NCI-H226 (cell line): ENCODE results near the gene DNAJB6.
"Not testable (repeated sequence)": the region's sequence is repeated elsewhere in the genome, so short reads cannot be mapped to it uniquely, and the experiment has no call there.

ENCODE experiments used
- DNase-seq: peaks from one replicate; pipeline ENCODE4 v3.0.0-alpha.2; 2015

The DNAJB6 gene

DNA sequence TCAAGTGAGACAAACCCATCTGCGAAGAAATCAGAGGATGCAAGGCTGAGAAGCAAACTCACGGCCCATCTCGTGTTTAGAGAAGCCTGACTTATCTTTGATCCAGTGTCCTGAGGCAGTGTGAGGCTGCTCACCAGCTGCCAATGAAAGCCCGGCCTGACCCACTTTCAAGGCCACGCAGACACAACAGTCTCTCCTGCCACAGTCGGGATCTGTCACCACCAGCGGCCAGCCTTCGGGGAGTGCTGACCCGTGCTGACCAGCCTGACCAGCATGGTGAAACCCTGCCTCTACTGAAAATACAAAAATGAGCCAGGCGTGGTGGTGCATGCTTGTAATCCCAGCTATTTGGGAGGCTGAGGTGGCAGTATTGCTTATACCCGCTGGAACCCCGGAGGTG lies 7.4 kb upstream of the DNAJB6 start:
- no peak for DNase-seq

DNA sequence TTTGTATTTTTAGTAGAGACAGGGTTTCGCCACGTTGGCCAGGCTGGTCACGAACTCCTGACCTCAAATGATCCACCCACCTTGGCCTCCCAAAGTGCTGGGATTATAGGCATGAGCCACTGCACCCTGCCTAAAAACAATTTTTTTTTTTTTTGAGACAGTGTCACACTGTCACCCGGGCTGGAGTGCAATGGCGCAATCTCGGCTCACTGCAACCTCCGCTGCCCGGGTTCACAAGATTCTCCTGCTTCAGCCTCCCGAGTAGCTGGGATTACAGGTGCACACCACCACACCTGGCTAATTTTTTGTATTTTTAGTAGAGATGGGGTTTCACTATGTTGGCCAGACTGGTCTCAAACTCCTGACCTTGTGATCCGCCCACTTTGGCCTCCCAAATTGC lies 6.2 kb upstream of the DNAJB6 start:
- DNase-seq: not testable (repeated sequence)

DNA sequence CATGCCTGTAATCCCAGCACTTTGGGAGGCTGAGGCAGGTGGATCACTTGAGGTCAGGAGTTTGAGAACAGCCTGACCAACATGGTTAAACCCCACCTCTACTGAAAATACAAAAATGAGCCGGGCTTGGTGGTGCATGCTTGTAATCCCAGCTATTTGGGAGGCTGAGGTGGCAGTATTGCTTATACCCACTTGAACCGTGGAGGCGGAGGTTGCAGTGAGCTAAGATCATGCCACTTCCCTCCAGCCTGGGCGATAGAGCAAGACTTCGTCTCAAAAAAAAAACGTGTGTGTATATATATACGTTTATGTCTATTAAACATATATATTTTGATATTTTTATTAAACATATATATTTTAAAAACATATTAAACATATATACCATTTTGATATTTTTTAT lies 5.8 kb upstream of the DNAJB6 start:
- not testable (repeated sequence) for DNase-seq

DNA sequence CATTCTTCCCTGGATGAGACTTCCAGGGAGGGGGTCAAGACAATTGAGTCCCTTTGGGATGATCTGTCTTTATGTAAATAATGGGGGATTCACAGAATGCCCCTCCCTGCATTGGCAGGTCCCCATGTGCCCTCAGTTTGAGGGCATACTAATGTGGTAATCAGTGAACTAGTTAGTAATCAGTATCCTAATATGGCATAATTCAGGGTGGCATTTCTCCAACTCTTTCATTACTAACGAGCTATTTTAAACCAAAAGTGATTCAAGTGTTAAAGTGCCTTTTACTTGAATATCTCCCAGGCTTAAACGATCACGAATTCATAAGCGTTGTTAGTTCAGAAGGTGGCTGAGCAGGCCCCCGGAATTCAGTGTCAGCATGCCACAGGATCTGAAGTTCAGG lies 1.6 kb upstream of the DNAJB6 start:
- no peak for DNase-seq

DNA sequence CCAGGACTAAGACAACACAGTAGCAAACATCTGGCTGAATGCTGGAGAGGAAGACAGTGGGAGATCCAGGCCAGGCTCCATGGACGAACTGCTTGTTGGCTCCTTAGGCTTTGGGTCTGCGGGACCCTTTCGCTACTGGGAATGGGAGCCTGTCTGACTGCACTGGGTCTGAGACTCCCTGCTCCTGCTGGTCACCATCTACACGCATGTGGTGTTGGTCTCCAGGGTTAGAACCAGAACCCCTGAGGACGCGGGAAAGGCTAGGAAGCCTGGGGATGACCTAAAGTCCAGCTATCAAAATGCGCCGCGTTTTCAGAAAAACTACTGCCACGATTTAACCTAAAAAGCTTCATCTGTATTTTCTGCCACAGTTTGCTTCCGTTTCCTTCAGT lies 817 bp upstream of the DNAJB6 start:
- no peak for DNase-seq

DNA sequence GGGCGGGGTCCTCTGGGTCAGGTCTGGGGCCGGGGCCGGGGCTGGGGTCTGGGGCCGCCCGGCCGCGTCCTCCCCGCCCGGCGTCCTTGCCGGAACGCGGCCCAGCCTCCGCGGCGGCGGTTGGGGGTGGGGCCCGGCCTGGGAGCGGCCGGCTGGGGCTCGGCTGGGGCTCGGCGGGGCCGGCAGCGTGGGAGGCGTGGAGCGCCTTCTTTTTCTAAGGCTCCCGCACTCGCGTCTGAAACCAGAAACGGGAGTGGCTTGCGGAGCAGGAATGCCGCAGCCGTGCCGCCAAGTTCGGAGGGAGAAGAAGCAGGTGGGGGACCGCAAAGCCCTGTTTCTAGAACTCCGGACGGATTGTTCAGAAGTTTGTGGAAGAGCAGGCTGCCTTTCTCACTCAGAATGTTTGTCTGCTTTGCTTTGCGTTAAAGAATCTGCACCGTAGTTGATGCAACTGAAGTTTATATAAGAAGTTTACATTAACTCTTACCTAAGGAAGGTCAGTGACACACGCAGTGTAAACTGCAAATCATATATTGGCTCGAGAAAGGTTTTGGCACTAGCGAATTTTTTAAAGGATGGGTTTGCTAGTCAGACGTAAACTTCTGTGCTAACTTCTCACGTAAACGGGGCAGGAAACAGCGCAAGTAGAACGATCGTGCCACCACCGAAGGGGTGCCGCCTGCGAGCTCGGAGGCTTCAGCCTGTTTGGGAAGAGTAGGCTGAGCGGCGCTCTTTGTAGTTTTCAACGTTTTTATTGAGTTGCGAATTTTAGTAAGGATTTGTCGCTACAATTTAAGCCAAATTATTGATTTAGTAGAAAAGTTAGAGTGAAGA lies 729 bp downstream of the DNAJB6 start:
- DNase-seq: peak; percentile 60

DNA sequence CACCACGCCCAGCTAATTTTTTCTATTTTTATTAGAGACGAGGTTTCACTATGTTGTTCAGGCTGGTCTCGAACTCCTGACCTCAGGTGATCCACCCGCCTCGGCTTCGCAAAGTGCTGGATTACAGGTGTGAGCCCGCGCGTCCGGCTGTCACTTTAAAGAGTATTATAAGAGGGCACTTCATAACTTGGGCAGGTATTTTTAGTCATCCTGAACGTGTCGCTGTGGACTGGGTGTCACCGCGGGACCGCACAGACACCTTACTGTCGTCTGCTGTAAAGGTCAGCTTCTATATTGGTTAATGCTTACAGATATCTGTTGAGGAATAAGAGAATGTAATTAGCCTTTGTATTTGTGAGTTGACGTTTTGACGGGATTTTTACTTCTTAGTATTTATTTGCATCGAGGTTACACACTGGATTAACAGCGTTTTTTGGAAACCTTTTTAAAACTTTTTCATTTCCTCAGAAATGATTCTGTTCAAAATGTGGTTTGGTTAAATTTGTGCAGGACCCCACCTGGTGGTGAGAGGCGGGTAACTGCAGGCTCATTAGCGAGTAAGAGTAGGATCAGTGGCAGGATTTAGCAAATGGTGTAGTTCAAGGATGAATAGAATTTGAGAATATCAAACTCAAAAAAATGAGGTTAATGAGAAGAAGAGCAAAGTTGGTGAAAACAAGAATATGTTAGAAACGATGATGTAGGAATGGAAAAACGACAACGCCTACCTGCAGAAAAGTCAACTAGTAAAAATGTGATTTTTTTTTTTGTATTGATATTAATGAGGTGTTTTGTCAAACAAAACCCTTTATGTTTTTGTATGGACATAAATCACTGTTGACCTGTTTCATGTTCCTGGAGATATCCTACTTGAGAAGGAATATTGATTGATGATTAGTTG lies 3.2 kb downstream of the DNAJB6 start:
- peak; percentile 41 for DNase-seq

DNA sequence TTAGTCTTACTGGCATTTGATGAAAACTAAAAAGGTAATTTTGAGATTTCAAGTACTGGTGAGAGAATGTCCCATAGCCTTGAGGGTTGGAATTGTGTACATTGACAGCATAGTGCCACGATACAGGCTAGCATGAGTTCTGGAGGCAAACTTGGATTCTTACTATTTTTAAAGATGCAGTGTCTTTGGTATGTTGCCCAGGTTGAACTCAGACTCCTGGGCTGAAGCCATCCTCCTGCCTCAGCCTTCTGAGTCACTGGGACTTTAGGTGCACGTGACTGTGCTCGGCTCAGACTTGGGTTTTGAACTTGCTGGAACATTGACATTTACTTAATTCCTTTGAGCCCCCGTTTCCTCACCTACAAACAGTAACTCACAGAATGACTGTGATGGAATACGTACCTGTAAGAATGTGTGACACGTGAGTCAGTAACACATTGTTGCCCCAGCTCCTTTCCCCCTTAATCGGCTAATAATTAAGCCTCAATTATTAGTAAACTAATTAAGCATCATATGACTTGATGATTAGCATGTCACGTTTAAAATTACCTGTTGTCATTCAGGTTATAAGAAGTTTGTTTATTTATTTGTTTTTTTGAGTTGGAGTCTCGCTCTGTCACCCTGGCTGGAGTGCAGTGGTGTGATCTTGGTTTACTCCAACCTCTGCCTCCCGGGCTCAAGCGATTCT lies 10.6 kb downstream of the DNAJB6 start:
- peak; percentile 82 for DNase-seq

DNA sequence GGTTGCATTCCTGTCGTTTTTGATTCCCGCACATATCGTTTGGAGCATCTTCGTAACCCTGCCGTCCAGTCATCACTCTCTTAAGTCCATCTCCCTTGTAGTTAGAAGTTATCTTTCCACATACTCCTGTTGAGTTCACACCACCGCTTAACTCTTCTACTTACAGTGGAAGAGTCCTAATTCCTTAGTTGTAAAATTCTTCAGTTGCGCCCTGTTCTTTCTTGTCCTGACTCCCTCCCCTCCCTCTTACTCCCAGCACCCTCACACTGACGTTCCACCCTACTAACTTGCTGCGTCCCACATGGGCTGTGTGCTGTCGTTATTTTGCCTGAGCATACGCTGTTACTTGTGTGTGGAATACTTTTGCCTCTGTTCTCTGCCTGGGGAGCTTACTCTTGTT lies 11.7 kb downstream of the DNAJB6 start:
- DNase-seq: no peak

DNA sequence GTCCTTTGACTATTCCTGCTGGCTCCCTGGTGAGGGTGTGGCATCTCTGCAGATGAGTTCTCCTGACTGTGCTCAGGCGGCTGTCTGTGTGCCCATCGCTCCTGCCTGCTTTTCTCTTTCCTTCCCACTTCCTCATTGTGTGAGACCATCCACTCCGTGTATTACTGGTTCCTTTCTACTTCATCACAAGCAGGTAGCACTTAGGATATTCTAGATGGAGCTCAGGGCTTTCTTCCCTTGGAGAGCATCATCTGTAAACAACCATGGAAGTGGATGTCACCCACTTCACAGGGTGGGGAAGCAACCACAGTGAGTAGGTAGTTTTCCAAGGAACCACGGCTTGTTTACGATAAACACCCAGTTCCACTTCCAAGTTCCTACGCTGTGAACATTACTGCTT lies 15.7 kb downstream of the DNAJB6 start:
- DNase-seq: no peak

DNA sequence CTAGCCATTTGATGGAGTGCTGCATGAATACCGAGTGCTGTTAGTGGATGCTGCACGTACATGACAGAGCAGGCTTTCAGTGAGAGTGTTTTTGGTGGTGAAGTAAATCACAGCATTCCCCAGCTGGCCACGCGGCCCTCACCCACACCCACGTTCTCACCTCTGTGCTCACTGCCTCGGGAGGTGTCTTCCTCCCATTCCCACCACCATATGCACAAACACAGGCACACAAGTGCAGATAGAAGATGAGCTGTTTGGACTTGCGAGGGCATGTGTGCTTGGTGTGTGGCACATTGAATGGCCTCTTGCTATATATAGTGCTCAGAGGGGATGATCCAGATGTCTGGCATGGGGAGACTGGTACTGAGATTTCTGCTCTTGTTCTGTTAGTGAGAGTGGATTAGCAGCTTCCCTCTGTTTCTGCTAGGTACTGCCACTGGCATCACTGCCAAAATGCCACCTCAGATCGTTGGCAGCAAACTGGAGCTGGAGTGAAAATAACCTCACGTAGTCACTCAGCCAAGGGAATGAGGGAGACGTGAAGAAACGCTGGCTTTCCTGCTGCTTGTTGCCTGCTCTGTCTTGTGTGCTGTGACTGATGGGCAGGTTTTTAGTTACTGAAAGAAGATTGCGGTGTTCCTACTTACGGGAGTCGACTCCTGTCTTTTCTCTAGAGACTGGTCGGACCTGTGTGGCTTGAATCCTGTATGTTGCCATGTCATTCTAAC lies 19.1 kb downstream of the DNAJB6 start:
- no peak for DNase-seq

DNA sequence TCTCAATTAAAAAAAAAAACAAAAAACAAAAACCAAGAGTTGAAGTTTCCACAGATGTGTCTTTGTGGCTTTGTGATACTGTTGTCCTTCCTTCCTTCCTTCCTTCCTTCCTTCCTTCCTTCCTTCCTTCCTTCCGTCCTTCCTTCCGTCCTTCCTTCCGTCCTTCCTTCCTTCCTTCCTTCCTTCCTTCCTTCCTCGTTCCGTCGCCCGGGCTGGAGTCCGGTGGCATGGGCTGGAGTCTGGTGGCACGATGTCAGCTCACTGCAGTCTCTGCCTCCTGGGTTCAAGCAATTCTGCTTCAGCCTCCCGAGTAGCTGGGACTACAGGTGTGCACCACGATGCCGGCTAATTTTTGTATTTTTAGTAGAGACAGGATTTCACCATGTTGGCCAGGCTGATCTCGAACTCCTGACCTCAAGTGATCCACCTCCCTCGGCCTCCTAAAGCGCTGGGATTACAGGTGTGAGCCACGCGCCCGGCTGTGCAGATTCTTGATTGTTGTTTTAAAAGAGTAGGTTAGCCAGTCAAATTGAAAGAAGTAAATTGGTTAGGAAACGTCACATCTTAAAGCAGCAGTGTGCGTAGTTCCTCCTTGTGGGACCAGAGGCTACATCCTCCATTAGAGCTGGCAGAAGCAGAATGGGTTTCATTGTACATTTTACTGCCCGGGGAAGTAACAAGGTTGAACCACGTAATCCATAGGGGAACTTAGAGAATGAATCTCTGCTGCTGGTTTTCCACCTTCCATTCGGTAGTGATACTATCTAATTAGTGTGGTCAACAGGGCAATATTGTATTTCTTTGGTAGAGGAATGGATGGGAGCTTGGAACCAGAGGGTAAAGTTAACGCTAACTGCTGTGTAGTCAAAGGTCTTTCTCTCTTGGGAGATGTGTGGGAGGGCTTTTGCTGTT lies 20.6 kb downstream of the DNAJB6 start:
- DNase-seq: no peak

DNA sequence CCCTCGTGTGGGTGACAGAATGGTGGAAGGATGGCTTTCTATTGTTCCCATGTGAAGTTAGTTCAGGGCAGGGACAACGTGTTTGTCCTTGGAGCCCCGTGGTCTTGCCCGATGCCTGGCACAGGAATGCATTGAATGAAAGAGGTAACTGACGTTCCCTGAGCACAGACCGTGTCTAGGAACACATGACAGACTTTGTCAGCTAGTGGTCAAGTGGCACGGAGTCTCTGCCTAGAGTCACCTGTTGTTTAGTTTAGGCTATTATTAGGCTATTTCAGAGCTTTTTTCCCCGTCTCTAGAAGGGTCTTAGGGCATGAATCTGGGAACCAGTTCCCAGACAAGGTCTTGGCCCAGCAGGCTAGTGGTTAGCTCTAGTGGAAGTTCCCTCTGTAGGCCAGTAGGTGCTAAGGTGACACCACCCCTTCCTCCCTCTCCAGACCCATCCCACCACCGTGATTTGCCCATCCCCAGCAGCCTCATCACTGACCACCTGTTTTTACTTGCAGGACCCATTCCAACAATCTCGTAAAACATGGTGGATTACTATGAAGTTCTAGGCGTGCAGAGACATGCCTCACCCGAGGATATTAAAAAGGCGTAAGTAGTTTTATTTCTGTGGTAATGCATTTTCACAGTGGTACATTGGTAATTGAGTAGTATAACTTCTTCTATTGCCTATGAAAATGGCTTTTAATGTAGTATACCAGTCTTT lies 21.4 kb downstream of the DNAJB6 start:
- DNase-seq: no peak

DNA sequence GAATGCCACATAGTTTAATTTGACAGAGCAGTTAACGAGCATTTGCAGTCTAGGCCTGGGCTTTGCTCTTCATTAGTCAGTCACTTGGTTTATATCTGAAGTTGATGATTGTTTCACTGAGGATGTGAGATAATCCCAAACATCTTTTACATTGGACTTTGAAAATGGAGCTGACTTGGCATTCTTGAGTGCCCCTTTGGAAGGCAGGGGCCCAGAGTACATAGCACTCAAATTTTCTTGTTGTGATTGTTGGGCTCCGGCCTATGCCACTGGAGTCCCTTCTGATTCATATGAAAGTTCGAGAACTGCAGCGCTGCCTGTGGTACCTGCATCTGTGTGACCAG lies 21.9 kb downstream of the DNAJB6 start:
- no peak for DNase-seq

DNA sequence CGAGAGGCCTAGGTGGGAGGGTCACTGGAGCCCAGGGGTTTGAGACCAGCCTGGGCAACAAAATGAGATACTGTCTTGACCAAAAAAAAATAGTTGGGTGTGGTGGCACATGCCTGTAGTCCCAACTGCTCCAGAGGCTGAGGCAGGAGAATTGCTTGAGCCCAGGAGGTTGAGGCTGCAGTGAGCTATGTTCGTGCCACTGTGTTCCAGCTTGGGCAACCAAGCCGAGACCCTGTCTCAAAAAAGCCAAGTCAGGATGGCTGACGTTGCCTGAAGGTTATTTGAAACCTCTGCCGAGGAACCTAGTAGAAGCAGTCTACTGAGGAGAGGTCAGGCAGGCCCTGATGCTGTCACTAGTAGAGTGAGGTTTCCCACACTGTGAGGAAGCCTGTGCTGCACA lies 22.8 kb downstream of the DNAJB6 start:
- no peak for DNase-seq

DNA sequence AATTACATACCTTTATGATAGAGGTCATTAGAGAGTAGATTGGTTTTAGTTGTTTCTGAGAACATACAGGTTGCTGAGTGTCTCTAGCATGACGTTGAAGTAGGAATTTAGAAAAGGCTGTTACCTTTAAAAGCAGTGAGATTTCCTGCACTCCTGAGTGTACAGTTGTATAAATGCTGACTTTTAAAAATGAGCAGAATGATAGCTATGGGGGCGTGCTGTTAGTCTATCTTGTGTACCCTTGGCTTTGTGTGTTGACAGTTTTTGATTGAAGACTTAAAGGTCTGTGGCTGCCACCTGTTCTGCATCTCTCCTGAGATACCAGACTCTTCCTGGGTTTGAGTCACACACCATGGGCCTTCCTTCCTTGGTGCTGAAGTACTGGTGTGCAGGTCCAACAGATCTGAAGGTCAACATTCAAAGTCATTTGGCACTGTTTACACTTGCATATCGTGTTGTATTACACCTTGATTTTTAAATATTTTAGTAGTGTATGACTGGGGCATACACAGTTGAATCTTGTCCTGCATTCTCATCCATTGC lies 23.8 kb downstream of the DNAJB6 start:
- DNase-seq: no peak

DNA sequence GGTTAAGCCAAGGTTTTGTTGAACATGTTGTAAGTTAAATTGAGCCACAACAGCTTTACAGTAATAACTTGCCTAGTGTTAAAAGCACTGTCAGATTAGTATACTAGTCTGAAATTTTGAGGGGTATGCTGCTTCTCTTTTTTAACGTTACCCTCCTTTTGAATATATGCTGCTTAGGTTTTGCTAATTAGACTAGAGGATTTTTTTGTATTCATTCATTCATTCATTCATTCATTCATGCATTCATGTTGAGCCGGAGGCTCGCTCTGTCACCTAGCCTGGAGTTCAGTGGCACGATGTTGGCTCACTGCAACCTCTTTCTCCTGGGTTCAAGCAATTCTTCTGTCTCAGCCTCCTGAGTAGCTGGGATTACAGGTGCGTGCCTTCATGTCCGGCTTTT lies 24.7 kb downstream of the DNAJB6 start:
- DNase-seq: no peak

DNA sequence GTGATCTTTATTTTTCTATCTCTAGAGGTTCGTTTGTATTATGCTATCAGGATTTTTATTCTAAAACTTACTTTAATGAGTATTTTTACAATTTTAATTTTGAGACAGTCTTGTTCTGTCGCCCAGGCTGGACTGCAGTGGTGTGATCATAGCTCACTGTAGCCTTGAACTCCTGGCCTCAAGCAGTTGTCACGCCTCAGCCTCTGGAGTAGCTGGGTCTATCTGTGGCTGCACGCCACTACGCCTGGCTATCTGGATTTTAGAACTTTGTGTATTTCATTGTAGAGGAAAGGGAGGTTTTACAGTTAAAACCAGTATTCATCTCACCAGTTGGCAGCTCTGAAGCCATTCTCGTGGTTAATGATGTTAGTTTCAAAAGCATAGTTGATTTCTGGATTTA lies 25.9 kb downstream of the DNAJB6 start:
- no peak for DNase-seq

DNA sequence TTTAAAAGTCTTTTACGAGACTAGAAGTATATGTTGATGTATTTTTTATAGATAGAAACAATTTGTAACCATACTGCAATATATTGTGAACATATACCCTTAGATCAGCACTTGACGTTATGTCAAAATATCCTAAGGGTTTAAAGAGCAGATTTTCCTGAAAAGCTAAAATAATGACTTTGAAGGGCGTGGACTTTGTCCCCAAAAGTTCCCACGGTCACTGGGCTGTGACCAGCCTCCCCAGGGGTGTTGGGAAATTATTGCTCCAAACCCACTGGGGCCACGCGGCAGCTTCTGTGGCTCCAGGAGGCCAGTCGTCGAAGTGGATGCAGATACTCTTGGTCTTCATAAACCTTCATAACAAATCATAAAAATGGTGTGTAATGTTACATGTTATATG lies 29.9 kb downstream of the DNAJB6 start:
- no peak for DNase-seq

DNA sequence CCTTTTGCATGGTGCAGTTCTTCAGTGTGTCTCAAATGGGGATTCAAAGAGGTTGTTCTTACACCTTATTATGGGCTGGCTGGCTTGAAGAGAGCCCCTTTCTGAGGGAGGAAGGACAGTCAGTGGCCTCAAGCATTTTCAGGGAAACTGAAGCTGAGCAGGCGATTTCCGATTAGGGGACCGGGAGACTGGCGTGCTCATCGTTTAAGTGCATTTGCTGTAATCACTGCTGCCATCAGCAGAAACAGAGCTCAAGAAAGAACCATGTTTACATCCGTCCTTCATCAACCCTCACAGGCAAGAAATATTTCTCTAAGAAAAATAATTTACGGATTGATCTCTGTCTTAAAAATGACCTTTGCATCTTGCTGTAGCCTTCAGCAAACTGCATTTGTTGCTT lies 32.2 kb downstream of the DNAJB6 start:
- DNase-seq: no peak

DNA sequence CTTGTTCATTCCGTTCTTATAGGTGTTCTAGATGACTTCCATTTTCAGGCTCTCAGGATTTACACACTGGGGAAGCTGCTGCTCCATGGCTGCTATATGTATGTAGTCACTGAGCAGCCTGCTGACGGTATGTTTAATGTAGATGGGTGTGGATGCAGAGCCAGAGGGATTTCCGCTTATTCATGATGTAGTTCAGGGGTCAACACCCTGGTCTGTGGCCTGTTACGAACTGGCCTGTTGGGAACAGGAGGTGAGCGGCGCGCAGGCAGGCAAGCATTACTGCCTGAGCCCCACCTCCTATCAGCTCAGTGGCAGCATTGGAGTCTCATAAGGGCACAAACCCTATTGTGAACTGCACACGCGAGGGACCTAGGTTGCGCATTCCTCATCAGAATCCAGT lies 33.9 kb downstream of the DNAJB6 start:
- no peak for DNase-seq
